M059J (cell line): ENCODE data around the gene NAGPA. TPM values are rescaled to one million over a fixed set of nuclear protein-coding genes. Genes with fewer than 3 reads are reported as not detected.
A peak's percentile ranks its signal among the peaks of the same experiment; 100 is the strongest.

Experiments
- DNase-seq: peaks from one replicate; pipeline ENCODE4 v3.0.0-alpha.2; 2012; ENCODE audit warnings: low read depth
- total RNA-seq: library from RNA; depleted of rRNA; stranded (reverse); fragments of >200 nt; shearing (Covaris generic); gene quantifications from 2 replicates; pipeline ENCODE4 v1.2.3, GENCODE V29; 2014

The NAGPA gene
- total RNA-seq, 1 experiment from 2014 or later: 19.0 TPM

- DNase-seq: no peak
These were observed 30.5 kb downstream of the NAGPA start for GRCh38 chr16:5003211-5003610.

- no peak for DNase-seq
These were observed 31.0 kb downstream of the NAGPA start for GRCh38 chr16:5002699-5003143.

- no peak for DNase-seq
These were observed 31.7 kb downstream of the NAGPA start for GRCh38 chr16:5001986-5002385.

- DNase-seq: no peak
These were observed 32.2 kb downstream of the NAGPA start for GRCh38 chr16:5001571-5001970.

GRCh38 chr16:5000573-5001001 lies 33.1 kb downstream of the NAGPA start:
- DNase-seq: no peak

DNA sequence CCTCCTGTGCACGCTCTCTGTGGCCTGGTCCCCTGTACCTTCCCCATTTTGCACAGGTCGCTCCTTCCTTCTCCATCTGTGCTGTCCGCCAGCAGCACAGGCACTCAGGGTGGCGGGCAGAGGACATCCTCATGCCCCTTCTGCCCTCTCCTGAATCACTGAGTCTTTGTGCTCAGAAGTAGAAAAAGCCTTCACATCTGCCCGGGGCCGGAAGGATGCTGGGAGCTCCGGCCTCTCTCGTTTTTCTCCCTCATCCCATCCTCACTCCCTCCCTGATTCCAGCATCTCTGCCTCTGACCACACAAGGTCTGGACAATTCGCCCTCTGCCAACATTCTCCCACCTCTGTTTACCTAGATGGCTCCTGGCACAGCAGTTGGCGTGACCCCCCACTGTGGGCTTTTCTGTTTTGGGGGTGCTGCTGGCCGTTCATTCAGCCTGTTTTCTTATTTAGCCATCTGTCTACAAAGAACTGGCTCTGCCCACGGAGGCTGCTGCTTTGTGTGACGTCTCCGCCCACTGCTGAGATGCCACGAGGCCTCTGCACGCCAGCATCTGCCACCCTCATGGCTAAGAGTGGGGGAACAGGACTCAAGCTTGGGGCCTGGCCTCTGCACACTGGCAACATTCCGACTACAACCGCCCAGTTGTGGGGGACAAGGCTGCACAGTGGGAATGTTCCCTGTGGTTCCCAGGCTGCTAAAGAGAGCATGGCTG lies 38.9 kb downstream of the NAGPA start:
- DNase-seq: no peak

GRCh38 chr16:4991754-4992153 lies 42.0 kb downstream of the NAGPA start:
- DNase-seq: no peak

DNA sequence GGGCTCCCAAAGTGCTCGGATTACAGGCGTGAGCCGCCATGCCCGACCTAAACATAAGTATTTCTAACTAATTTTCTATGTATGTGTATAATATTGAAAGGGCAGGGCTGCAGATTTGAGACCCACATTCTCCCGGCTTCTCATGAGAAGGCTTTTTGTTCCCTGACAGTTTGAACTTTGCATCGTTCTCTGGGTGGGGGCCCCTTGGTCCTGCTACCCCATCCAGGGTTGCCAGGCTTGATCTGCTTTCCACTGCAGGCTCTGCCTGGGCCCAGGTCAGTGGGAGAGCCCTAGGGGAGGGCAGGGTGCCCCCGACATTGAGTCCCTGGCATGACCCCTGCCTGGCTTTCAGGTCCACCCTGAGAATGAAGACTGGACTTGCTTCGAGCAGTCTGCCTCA lies 43.3 kb downstream of the NAGPA start:
- DNase-seq: no peak

- no peak for DNase-seq
These were observed 44.2 kb downstream of the NAGPA start for GRCh38 chr16:4989391-4990006.

DNA sequence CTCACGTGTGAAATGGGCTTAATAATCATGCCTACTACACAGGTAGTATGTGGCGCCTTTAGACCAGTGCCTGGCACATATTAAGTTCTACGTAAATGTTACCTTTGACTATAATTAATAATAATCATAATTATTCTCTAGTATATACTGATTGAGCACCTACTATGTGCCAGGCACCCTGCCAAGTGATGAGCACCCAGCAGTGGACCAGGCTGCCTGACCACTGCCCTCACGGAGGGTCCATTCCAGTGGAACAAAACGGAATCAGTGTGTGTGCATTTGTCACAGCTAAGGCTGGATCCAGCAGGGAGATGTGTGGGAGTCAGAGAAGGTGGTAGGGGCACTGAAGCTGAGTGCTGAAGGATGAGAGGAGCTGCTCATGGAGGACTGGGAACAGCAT lies 45.1 kb downstream of the NAGPA start:
- no peak for DNase-seq

DNA sequence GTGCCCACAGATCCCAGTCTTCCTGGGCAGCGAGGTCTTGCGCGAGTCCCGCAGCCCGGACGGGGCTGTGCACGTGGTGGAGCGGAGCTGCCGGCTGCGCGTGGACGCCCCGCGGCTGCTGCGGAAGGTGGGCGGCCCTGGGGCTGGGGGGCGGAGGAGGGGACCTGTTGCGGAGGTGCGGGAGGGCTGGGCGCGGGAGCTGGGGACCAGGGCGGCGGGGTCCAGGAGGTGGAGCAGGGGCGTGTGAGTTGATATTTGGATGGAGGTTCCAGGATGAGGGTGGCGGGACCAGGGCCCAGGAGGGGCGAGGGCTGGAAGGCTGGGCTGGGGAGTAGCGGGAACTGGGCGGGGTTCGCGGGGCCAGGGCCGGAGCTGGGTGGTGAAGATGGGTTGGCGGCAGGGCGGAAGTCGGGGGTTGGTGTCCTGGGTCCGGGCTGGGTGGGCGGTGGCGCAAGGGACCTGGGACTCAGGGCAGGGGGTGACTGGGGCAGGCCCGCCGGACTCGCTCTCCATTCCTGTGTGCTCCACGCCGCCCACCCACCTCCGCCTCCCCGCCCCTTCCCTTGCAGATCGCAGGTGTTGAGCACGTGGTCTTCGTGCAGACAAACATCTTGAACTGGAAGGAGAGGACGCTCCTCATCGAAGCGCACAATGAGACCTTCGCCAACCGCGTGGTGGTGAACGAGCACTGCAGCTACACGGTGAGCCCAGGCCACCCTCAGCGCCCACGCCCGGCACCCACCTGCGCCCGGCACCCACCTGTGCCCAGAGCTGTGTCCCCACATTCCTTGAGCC lies 46.0 kb downstream of the NAGPA start:
- DNase-seq: no peak

- no peak for DNase-seq
These were observed 46.5 kb downstream of the NAGPA start for GRCh38 chr16:4987250-4987579.

DNA sequence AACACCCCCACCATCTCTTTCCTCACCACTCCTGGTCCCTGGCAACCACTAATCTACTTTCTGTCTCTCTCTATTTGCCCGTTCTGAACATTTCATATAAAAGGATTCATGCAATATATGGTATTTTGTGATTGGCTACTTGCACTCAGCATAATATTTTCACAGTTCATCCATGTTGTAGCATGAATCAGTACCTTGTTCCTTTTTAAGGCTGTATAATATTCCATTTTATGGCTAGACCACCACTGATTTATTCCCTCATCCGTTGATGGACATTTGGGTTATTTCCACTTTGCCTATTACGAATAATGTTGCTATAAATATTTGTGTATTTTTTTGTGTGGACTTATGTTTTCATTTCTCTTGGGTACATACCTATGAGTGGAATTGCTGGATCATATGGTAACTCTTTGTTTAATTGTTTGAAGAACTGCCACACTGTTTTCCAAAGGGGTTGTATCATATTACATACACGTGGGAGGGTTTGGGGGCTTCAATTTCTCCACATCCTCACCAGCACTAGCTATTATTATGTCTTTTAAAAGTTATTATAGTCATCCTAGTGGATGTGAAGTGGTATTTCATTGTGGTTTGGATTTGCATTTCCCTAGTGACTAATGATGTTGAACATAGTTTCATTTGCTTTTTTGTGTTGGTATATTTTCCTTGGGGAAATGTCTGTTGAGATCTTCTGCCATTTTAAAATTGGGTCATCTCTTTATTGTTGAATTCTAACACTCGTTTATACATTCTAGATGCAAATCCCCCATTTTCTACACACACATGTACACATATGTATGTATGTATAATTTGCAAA lies 49.4 kb downstream of the NAGPA start:
- DNase-seq: peak; percentile 11

GRCh38 chr16:4982056-4982867 lies 51.5 kb downstream of the NAGPA start:
- DNase-seq: no peak

- DNase-seq: no peak
These were observed 52.3 kb downstream of the NAGPA start for GRCh38 chr16:4981473-4981872.

DNA sequence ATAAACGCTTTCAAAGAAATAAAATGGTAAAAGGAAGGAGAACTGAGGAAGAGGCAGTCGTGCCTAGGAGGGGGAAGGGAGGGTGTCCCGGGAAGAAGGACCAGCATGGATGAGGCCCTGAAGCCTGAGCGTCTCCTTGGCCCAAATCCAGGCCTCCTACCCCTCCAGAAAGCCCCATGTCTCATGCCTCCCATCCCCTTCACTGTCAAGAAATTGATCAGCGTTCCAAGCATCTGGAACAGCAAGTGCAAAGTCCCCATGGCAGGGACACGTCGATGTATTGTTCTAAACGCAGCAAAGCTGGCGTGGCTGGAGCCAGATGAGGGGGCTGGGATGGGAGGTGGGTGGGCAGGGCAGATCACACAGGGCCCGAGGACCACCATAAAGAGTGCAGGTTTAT lies 53.0 kb downstream of the NAGPA start:
- no peak for DNase-seq

GRCh38 chr16:4979736-4980660 lies 53.7 kb downstream of the NAGPA start:
- no peak for DNase-seq

DNA sequence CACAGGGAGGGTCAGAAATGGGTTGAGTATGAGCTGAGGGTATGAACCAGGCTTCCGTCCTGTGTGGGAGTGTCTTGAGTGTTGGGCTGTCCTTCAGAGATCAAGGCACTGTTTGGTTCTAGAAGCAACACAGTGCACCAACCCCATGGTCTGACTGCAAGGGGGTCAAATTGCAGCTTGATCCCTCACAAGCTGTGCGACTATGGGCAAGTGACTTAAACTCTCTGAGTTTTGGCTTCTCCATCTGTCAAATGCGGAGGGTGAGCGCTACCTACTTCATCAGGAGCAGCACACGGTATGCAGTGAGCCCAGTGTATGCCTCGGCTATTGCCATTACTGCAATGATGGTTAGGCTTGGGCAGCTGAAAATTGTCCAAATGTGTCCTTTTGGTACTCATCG lies 54.6 kb downstream of the NAGPA start:
- no peak for DNase-seq

DNA sequence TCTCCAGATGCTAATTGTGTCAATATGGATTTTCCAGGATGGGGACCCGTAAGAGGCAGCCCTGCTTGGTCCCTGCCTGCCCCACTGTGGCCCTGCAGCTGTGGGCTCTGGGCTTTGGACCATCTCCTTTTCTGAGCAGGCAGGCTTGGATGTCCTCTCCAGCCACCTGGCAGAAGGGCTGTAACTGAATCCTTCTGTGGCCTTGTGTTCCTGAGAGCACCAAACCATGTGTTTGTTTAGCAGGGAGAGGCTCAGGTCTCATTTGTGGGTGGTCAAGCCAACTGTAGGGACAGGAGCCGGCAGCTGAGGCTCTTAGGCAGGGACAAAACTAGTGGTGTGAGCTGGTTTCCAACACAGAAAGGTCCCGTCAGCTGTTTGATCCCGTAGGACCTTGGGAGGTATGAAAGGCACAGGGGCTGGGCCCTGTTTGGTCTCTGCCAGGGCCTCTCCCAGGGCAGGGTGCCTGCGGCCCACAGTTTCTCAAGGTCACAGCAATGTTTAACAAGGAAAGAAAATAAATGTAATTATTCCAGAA lies 57.1 kb downstream of the NAGPA start:
- DNase-seq: no peak

- DNase-seq: no peak
These were observed 57.7 kb downstream of the NAGPA start for GRCh38 chr16:4976079-4976478.
